MM.1S (cell line): ENCODE measurements around the gene CARHSP1.

ENCODE experiments used
- DNase-seq: peaks from one replicate; pipeline ENCODE4 v3.0.0-alpha.2; 2015
- H2AFZ ChIP-seq: fragments of 300-600 bp; sonication (generic); 2 replicates; pipeline ENCODE4 v1.6.0; 2016; ENCODE audit warnings: antibody characterized with exemption, low read length
- H3F3A ChIP-seq: fragments of 300-600 bp; sonication (generic); 2 replicates; pipeline ENCODE4 v1.6.1; 2016; ENCODE audit warnings: mild to moderate bottlenecking, antibody characterized with exemption, low read length, moderate library complexity, mixed read lengths; ENCODE audit not compliant: insufficient read depth
- H3K27ac ChIP-seq: fragments of 300-600 bp; sonication (generic); 2 replicates; pipeline ENCODE4 v1.5.1; 2016; ENCODE audit warnings: mild to moderate bottlenecking, low read length
- H3K27me3 ChIP-seq: fragments of 300-600 bp; sonication (generic); replicated peaks from 2 replicates; pipeline ENCODE4 v1.6.0; 2016; ENCODE audit warnings: low read length; ENCODE audit not compliant: insufficient read depth
- H3K36me3 ChIP-seq: fragments of 300-600 bp; sonication (generic); replicated peaks from 2 replicates; pipeline ENCODE4 v1.6.1; 2016; ENCODE audit warnings: mild to moderate bottlenecking, low read length, mixed read lengths; ENCODE audit not compliant: insufficient read depth
- H3K4me1 ChIP-seq: fragments of 300-600 bp; sonication (generic); 2 replicates; pipeline ENCODE4 v1.6.1; 2016; ENCODE audit warnings: low read length, mixed read lengths
- H3K4me2 ChIP-seq: fragments of 300-600 bp; sonication (generic); 2 replicates; pipeline ENCODE4 v1.6.0; 2016; ENCODE audit warnings: low read depth, low read length
- H3K4me3 ChIP-seq: fragments of 300-600 bp; sonication (generic); 2 replicates; pipeline ENCODE4 v1.5.1; 2016; ENCODE audit warnings: low read length, mixed read lengths
- H3K79me2 ChIP-seq: fragments of 300-600 bp; sonication (generic); 2 replicates; pipeline ENCODE4 v1.6.1; 2016; ENCODE audit warnings: mixed run types, low read length, mixed read lengths
- H3K9ac ChIP-seq: fragments of 300-600 bp; sonication (generic); 2 replicates; pipeline ENCODE4 v1.6.1; 2016; ENCODE audit warnings: low read length, mixed read lengths
- H3K9me2 ChIP-seq: fragments of 300-600 bp; sonication (generic); replicated peaks from 2 replicates; pipeline ENCODE4 v1.6.1; 2016; ENCODE audit warnings: mild to moderate bottlenecking, low read length, mixed read lengths; ENCODE audit not compliant: insufficient read depth
- H3K9me3 ChIP-seq: fragments of 300-600 bp; sonication (generic); replicated peaks from 2 replicates; pipeline ENCODE4 v1.6.1; 2016; ENCODE audit warnings: mild to moderate bottlenecking, low read length, mixed read lengths; ENCODE audit not compliant: insufficient read depth
- H4K20me1 ChIP-seq: fragments of 300-600 bp; sonication (generic); 2 replicates; pipeline ENCODE4 v1.6.1; 2016; ENCODE audit warnings: mild to moderate bottlenecking, low read length, moderate library complexity, mixed read lengths; ENCODE audit not compliant: insufficient read depth
- EZH2 ChIP-seq: fragments of 300-600 bp; sonication (generic); optimal IDR thresholded peaks from 2 replicates; pipeline ENCODE3; 2017; ENCODE audit warnings: low read depth, mild to moderate bottlenecking, antibody characterized with exemption, low read length, mixed read lengths
- EZH2phosphoT487 ChIP-seq: fragments of 300-600 bp; sonication (generic); IDR thresholded peaks from 2 replicates; pipeline ENCODE4 v1.6.1; 2018; ENCODE audit warnings: antibody characterized with exemption, low read length
- TF ChIP-seq, protein P1 (sequence below): fragments of 300-600 bp; sonication (generic); IDR thresholded peaks from 2 replicates; pipeline ENCODE4 v1.5.1; 2016; ENCODE audit warnings: antibody characterized with exemption, low read length, mixed read lengths

CARHSP1 gene

DNA sequence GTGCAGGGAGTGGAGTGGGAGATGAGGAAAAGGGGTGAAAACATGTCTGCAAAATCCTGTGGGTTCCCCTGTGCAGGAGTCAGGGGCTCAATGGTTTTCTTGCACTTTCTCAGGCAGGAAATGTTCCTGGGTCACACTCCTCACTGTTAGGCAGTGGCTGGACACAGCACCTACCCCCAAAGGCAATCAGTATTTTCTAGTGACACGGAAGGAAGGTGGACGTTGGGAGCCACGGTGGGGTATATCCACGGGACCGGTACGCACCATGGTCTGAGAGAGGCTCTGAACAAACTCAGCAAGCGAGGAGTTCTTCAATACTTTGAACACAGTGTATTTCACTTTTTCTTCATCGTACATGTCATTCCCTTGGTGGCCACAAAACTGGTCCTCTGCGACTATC is 34.2 kb upstream of the CARHSP1 start:
- Histone ChIP-seq H3F3A (peaks cover 21% of the 10 kb centered on the region), H3K36me3 (peaks cover 46% of the 10 kb centered on the region), H2AFZ (no peak overlapping the region), H3K9me2 (no peaks in the 10 kb centered on the region), H3K9ac (no peak overlapping the region), H4K20me1 (peaks cover 8% of the 10 kb centered on the region; the same call in 1 of the 2 replicates), H3K9me3 (no peaks in the 10 kb centered on the region), H3K27ac (no peak overlapping the region), H3K27me3 (no peaks in the 10 kb centered on the region), H3K4me1 (peaks cover 19% of the 10 kb centered on the region), H3K4me3 (no peak overlapping the region), H3K4me2 (no peak overlapping the region), H3K79me2 (peaks cover 75% of the 10 kb centered on the region)
- TF ChIP-seq EZH2: no peak
- TF ChIP-seq, protein P1, sequence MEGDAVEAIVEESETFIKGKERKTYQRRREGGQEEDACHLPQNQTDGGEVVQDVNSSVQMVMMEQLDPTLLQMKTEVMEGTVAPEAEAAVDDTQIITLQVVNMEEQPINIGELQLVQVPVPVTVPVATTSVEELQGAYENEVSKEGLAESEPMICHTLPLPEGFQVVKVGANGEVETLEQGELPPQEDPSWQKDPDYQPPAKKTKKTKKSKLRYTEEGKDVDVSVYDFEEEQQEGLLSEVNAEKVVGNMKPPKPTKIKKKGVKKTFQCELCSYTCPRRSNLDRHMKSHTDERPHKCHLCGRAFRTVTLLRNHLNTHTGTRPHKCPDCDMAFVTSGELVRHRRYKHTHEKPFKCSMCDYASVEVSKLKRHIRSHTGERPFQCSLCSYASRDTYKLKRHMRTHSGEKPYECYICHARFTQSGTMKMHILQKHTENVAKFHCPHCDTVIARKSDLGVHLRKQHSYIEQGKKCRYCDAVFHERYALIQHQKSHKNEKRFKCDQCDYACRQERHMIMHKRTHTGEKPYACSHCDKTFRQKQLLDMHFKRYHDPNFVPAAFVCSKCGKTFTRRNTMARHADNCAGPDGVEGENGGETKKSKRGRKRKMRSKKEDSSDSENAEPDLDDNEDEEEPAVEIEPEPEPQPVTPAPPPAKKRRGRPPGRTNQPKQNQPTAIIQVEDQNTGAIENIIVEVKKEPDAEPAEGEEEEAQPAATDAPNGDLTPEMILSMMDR: no peak
- no peak for TF ChIP-seq EZH2phosphoT487
- DNase-seq: no peak

DNA sequence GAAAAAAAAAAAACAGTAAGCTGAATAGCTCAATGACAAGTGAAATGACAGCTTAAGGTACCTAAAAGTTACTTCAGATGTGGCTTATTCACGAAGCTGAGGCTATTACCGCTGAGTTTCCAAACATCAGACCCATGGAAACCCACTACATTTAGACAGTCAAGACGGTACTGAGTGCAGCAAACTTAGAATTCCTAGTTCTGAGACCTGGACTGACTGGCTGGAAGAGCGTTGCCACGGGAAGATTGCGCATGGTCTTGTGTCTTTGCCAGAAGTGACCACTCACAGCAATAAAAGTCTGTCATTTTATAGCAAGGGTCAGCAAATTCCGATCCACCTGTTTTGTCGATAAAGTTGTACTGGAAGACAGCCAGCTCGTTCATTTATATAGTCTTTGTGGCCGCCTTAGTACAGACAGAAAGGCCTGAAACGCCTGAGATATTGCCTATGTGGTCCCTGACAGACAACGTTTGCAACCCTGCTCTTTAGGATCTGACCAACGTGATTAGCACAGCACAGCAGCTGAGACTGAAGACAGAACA is 32.6 kb upstream of the CARHSP1 start:
- Histone ChIP-seq H4K20me1 (peaks cover 7% of the 10 kb centered on the region; the same call in 1 of the 2 replicates), H3K4me2 (no peak overlapping the region), H3K27ac (no peak overlapping the region), H2AFZ (no peak overlapping the region), H3K9me2 (no peaks in the 10 kb centered on the region), H3K4me1 (peaks cover 19% of the 10 kb centered on the region), H3F3A (peaks cover 21% of the 10 kb centered on the region), H3K9ac (no peak overlapping the region), H3K4me3 (no peak overlapping the region), H3K36me3 (peaks cover 46% of the 10 kb centered on the region), H3K9me3 (no peaks in the 10 kb centered on the region), H3K27me3 (no peaks in the 10 kb centered on the region), H3K79me2 (peaks cover 65% of the 10 kb centered on the region)
- TF ChIP-seq EZH2phosphoT487 (no peak), EZH2 (no peak)
- TF ChIP-seq, protein P1: no peak
- DNase-seq: no peak

DNA sequence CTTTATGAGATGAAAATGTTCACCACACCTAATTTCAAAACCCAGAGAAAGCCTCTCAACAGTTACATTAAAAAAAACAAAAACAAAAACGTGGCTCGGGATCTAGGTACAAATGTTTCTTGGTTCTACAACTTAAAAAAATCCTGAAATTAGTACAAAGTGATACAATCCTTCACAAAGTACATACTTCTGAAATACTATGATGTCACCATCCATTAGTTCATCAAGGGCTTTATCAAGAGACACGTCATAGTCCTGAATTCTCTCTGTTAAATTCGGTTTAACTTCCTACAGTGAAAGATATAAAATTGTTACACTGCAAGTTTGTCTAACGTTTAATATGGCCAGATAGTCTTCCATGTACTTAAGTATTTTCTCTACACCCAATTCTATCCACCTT is 31.5 kb upstream of the CARHSP1 start:
- DNase-seq: no peak
- H3K9ac ChIP-seq: no peak overlapping the region
- peak overlapping the region; percentile 43; the same call in 1 of the 2 replicates for H3K27ac ChIP-seq
- peaks cover 7% of the 10 kb centered on the region; the same call in 1 of the 2 replicates for H4K20me1 ChIP-seq
- no peaks in the 10 kb centered on the region for H3K9me3 ChIP-seq
- peaks cover 42% of the 10 kb centered on the region for H3K36me3 ChIP-seq
- peak overlapping the region; percentile 22; the same call in 1 of the 2 replicates for H3K4me2 ChIP-seq
- peaks cover 19% of the 10 kb centered on the region for H3K4me1 ChIP-seq
- H3K79me2 ChIP-seq: peaks cover 54% of the 10 kb centered on the region
- no peak overlapping the region for H2AFZ ChIP-seq
- H3F3A ChIP-seq: peaks cover 21% of the 10 kb centered on the region
- TF ChIP-seq, protein P1: no peak
- TF ChIP-seq EZH2 (no peak), EZH2phosphoT487 (no peak)
- no peak overlapping the region for H3K4me3 ChIP-seq
- H3K27me3 ChIP-seq: no peaks in the 10 kb centered on the region
- H3K9me2 ChIP-seq: no peaks in the 10 kb centered on the region
